Daoy (cell line): ENCODE results near the gene PTCD1. TPM values are rescaled to one million over a fixed set of nuclear protein-coding genes. Genes with fewer than 3 reads are reported as not detected.
"Not testable (repeated sequence)": the region's sequence is repeated elsewhere in the genome, so short reads cannot be mapped to it uniquely, and the experiment has no call there.

Experiments used
- DNase-seq: peaks from one replicate; pipeline ENCODE4 v3.0.0-alpha.2; 2015; ENCODE audit warnings: low read depth
- total RNA-seq: library from RNA; depleted of rRNA; stranded (reverse); fragments of >200 nt; shearing (Covaris generic); gene quantifications from 2 replicates; pipeline ENCODE4 v1.2.3, GENCODE V29; 2014

PTCD1 gene
- total RNA-seq, 1 experiment from 2014 or later, result 11.9 TPM

DNA sequence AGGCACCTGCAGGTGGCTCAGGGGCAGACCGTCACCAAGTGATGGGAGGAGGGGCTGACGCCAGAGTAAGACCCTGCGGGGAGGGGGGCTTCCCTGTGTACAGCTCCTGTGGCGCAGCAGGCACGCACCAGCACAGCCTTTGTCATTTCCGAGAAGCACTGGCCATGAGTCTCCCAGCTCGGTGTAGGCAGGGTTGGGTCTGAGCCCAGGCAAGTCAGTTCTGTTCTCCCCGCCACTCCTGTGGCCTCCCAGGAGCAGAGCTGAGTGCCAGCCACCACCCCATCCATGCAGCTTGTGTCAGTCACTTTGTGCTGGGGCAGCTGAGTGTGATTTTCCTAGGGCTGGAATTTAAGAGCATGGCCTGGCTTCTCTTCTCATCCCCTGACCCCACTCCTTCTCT is 13.3 kb upstream of the PTCD1 start:
- DNase-seq, result no peak

DNA sequence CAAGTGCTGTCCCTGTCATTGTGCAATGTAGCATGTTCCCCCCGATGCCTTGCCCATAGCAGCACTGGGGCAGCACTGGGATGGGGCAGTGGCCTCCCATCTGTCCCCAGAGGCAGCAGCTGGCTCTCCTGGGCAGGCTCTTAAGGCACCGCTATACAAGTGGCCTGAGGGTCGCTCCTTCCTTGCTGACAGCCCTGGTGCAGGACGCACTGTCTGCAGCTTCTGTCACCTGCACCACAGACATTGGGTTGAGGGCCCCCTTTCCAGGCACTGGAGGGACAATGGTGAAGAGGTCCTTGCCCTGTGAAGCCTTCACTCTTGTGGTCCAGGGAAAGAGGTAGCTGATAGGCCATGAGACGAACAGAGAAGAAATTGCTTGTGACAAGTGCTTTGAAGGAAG is 10.7 kb upstream of the PTCD1 start:
- no peak for DNase-seq

GRCh38 chr7:99448855-99449254 is 10.3 kb upstream of the PTCD1 start:
- no peak for DNase-seq

GRCh38 chr7:99447943-99448342 is 9.3 kb upstream of the PTCD1 start:
- DNase-seq, result peak; percentile 58

DNA sequence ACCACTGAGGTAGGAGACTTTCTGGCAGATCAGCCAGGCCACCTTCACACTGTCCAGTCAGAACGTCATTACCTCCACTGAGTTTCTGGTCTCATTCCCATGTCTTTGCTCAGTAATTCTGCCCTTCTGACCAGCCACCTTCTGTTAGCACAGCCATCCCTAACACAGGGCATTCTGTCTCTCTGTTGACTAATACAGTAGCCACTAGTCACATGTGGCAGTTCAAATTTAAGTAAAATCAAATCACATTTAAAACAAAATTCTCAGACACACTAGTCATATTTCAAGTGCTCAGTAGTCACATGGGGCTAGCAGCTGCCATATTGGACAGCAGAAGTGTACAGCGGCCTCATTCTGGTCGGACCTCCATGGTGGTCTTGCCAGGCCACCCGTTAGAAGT is 7.5 kb upstream of the PTCD1 start:
- no peak for DNase-seq

- DNase-seq, result no peak
Observed at GRCh38 chr7:99440195-99440594, 1.6 kb upstream of the PTCD1 start.

DNA sequence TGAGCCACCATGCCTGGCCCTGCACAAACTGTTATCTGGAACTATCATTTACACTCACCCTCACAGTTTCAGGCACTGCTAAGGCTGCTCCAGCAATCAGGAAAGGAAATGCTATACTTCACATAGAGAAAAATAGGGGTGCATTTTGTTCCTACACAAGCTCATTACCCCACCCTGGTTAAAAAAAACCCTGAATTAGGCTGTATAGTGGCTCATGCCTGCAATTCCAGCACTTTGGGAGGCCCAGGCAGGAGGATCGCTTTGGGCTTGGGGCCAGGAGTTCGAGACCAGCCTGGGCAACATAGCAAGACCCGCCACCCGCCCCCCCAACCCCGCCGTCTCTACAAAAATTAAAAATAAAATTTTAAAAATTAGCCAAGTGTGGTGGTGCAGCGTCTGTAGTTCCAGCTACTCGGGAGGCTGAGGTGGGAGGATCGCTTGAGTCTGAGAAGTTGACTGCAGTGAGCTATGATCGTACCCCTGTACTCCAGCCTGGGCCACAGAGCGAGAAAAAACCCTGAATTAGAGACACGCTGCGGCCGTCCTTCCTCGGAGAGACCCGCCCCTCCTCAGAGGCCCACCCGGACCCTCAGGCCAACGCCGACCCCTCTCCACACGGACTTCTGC is 539 bp downstream of the PTCD1 start:
- no peak for DNase-seq

- no peak for DNase-seq
Observed at GRCh38 chr7:99433158-99433557, 5.4 kb downstream of the PTCD1 start.

GRCh38 chr7:99431756-99432540 is 6.7 kb downstream of the PTCD1 start:
- not testable (repeated sequence) for DNase-seq

DNA sequence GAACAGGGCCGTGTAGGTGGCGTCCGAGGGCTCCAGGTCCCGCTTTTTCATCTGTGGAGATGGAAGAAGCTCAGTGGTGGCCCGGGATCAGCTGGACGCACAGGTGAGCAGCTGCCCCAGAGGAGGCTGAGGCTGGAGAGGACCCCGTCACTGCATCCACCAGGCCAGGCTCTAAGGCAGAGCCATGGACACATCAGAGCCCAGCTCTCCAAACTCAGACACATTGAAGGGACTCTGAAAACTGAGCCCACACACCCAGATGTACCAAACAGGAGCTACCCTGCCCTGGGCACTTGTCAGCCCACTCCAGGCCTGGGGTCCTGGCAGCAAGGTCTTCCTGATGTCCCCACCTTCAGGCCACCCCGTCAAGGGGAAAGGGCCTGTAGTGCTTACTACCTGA is 8.8 kb downstream of the PTCD1 start:
- no peak for DNase-seq

GRCh38 chr7:99428972-99429566 is 9.5 kb downstream of the PTCD1 start:
- no peak for DNase-seq

DNA sequence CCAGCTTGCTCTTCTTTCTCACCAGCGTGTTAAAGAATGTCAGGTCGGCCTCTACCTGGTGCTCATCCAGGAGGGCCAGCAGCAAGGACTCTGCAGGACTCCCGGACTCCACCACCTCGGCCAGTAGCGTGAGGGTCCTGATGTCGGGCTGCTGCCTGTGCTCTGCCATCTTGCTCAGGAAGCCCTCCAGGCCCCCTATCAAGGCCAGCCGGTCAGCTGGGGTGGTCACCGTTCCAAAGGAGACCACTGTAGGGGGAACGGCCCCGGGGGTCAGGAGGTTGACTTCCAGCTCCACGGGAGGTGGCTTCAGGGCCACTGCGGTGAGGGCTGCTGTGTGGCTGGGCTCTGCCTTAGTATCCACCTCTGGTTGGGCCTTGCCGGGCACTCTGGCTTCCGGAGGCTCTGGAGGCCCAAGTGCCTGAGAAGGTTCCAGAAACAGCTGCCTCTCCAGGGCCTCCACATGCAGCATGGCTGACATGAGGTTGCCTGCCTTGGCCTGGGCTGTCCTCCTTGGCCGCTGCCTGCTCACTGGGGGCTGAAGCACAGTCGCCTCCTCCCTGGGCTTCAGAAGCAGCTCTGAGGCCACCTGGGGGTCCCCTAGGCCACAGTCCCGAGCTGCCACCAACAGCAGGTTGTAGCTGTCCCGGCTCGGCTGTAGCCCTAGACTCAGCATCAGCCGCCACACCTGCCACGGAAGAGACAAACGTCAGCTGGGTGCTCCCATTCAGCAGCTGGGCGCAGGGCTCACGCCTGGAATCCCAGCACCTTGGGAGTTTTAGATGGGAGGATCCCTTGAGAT is 13.5 kb downstream of the PTCD1 start:
- no peak for DNase-seq

- no peak for DNase-seq
Observed at GRCh38 chr7:99422625-99423024, 16.0 kb downstream of the PTCD1 start.

- no peak for DNase-seq
Observed at GRCh38 chr7:99422186-99422585, 16.4 kb downstream of the PTCD1 start.

DNA sequence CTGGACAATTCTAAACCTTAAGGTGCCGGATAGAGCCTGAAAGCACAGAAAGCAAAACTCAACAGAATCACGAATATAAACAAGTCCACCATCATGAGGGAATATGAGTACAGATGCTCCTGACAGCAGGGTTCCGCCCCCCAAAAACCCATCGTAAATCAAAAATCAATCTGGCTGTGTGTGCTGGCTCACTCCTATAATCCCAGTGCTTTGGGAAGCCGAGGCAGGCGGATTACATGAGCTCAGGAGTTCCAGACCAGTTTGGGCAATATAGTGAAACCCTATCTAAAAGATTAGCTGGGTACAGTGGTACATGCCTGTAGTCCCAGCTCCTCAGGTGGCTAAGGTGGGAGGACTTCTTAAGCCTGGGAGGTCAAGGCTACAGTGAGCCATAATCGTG is 17.6 kb downstream of the PTCD1 start:
- no peak for DNase-seq

- no peak for DNase-seq
Observed at GRCh38 chr7:99420213-99420612, 18.4 kb downstream of the PTCD1 start.

GRCh38 chr7:99419323-99420021 is 19.1 kb downstream of the PTCD1 start:
- no peak for DNase-seq

- DNase-seq, result no peak
Observed at GRCh38 chr7:99418260-99418659, 20.3 kb downstream of the PTCD1 start.

DNA sequence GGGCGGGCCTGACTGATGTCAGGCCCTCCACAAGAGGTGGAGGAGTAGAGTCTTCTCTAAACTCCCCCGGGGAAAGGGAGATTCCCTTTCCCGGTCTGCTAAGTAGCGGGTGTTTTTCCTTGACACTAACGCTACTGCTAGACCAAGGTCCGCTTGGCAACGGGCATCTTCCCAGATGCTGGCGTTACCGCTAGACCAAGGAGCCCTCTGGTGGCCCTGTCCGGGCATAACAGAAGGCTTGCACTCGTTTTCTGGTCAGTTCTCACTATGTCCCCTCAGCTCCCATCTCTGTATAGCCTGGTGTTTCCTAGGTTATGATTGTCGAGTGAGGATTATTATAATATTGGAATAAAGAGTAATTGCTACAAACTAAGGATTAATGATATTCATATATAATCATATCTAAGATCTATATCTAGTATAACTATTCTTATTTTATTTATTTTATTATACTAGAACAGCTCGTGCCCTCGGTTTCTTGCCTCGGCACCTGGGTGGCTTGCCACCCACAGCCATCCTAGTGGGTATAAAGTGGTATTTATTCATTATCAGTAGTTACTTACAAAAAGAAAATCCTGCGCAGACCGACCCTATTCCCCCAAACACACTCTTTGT is 23.0 kb downstream of the PTCD1 start:
- DNase-seq, result peak; percentile 69

DNA sequence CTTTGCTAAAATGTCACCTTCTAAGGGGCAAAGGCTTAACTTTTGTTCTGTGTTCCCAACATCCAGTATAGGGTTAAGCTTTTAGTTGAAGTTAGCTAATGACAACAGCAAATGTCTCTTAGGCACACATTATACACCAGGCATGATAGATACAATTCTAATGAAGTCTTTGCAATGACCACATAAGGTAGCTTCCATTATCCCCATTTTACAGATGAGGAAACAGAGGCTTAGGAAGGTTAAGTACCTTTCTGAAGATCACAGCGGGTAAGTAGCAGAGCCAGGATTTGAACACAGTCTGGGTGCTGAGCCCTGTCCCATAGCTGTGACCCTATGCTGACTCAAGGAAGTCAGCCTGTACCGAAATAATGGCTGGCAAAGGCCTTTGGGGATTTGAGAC is 28.0 kb downstream of the PTCD1 start:
- no peak for DNase-seq

DNA sequence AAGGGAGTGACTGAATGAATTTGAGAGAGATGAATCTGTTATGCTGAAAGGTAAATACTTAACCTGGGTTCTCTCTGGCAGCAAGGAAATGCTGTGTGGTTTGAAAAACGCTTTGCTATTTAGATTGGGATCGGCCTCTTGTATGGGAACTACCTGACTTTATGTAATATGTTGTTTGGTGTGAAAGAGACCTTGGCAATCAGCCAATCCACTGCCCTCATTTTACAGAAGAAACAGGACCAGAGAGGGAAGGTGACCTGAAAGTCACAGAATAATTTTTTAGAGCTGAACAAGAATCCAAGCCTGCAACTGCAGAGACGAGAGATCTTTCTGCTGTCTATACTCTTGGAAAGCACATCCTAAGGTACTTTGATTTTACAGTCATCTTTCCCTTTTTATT is 28.8 kb downstream of the PTCD1 start:
- DNase-seq, result no peak
